ENCODE results near the gene ABCE1. TPM values are rescaled to one million over a fixed set of nuclear protein-coding genes. Genes with fewer than 3 reads are reported as not detected.

The ABCE1 gene
- 10 to 100 TPM; 50.5 to 72.6 TPM for total RNA-seq
- 10 to 100 TPM; 19.0 to 39.0 TPM for polyA plus RNA-seq
- long read RNA-seq, donor 1, transcript ABCE1-201 (18 exons, 3,921 nt) = major isoform, 8 of 22 reads
- long read RNA-seq, donor 1, partial matches to known transcripts = 12 of 22 reads
- long read RNA-seq, donor 1, other reads (novel, unspliced or antisense) = 0 of 22 reads
- long read RNA-seq, donor 2 = 0 reads
- long read RNA-seq, donor 3, transcript ABCE1-201 (18 exons, 3,921 nt) = major isoform, 5 of 6 reads
- long read RNA-seq, donor 3, partial matches to known transcripts = 0 of 6 reads
- long read RNA-seq, donor 3, other reads (novel, unspliced or antisense) = 0 of 6 reads
- long read RNA-seq, donor 4, partial matches to known transcripts = 0 of 2 reads
- long read RNA-seq, donor 4, other reads (novel, unspliced or antisense) = 0 of 2 reads
- long read RNA-seq, donor 5, transcript ABCE1-201 (18 exons, 3,921 nt) = major isoform, 13 of 20 reads
- long read RNA-seq, donor 5, partial matches to known transcripts = 7 of 20 reads
- long read RNA-seq, donor 5, other reads (novel, unspliced or antisense) = 0 of 20 reads

- peak within 1 kb of the TSS; percentile 93 to 96 for H3K9ac ChIP-seq (ENCODE audit: insufficient read depth in 1 of 2, low read length in 2 of 2)
- DNase-seq (peak; percentile 97 to 100 (median 99)), ATAC-seq (ENCODE audit: insufficient read depth, low FRiP score) (peak; percentile 96)
- H3K4me1 ChIP-seq (ENCODE audit: control insufficient read depth in 5 of 5, insufficient read depth in 5 of 5, low read length in 5 of 5) = peaks cover 2 to 23% (median 13%) of the 10 kb centered on the region in 5 donors
- TF ChIP-seq CTCF (IDR thresholded peaks at IDR 0.05; ENCODE audit: control extremely low read depth, extremely low read depth) = no peak
- peak within 1 kb of the TSS; percentile 78 to 98 for H3K27ac ChIP-seq (ENCODE audit: low read depth in 1 of 2, low read length in 1 of 2)
- no peaks in the 10 kb centered on the region for H3K27me3 ChIP-seq (ENCODE audit: control insufficient read depth in 3 of 3, insufficient read depth in 3 of 3, low read length in 2 of 3)
- WGBS, 2 donors = 0 to 1% methylated on average over 67 of the region's 67 CpGs
- peak within 1 kb of the TSS; percentile 87 for H3K4me3 ChIP-seq
- peaks cover 1 to 27% (median 18%) of the 10 kb centered on the region in 4 donors for H3K36me3 ChIP-seq (ENCODE audit: control insufficient read depth in 4 of 4, insufficient read depth in 4 of 4, low read length in 4 of 4)
- H3K9me3 ChIP-seq (ENCODE audit: control insufficient read depth in 4 of 4, insufficient read depth in 3 of 4, low read length in 3 of 4) = peaks cover 0 to 10% (median 3%) of the 10 kb centered on the region in 4 donors
These were observed at the start of gene ABCE1, which contains the start of gene ANAPC10 for GRCh38 chr4:145097821-145098674. Gene ABCE1, plus strand, starts transcription at chr4:145098311. Its CDS starts 6,102 bp downstream, at chr4:145104413. Gene ANAPC10, minus strand, starts transcription at chr4:145098196. Its CDS starts 2,097 bp downstream, at chr4:145096099.

GRCh38 chr4:145048817-145049216, 49.3 kb upstream of the ABCE1 start:
- no peak overlapping the region for H3K9ac ChIP-seq (ENCODE audit: insufficient read depth in 1 of 2, low read length in 2 of 2)
- no peak for DNase-seq
- H3K27ac ChIP-seq (ENCODE audit: low read depth in 1 of 2, low read length in 1 of 2) = no peak overlapping the region
- no peaks in the 10 kb centered on the region for H3K9me3 ChIP-seq (ENCODE audit: control insufficient read depth in 4 of 4, insufficient read depth in 3 of 4, low read length in 3 of 4)
- TF ChIP-seq CTCF (IDR thresholded peaks at IDR 0.05; ENCODE audit: control extremely low read depth, extremely low read depth) = no peak
- no peak for ATAC-seq (ENCODE audit: insufficient read depth, low FRiP score)
- no peaks in the 10 kb centered on the region for H3K27me3 ChIP-seq (ENCODE audit: control insufficient read depth in 3 of 3, insufficient read depth in 3 of 3, low read length in 2 of 3)
- no peak overlapping the region for H3K4me3 ChIP-seq
- peaks cover 0 to 2% (median 0%) of the 10 kb centered on the region in 5 donors for H3K4me1 ChIP-seq (ENCODE audit: control insufficient read depth in 5 of 5, insufficient read depth in 5 of 5, low read length in 5 of 5)
- peaks cover 0 to 4% (median 2%) of the 10 kb centered on the region in 4 donors for H3K36me3 ChIP-seq (ENCODE audit: control insufficient read depth in 4 of 4, insufficient read depth in 4 of 4, low read length in 4 of 4)

- H3K9me3 ChIP-seq (ENCODE audit: control insufficient read depth in 4 of 4, insufficient read depth in 3 of 4, low read length in 3 of 4) = no peaks in the 10 kb centered on the region
- WGBS, 2 donors = 92 to 97% methylated on average over 1 of the region's 1 CpG
- H3K9ac ChIP-seq (ENCODE audit: insufficient read depth in 1 of 2, low read length in 2 of 2) = no peak overlapping the region
- peaks cover 0 to 2% (median 0%) of the 10 kb centered on the region in 5 donors for H3K4me1 ChIP-seq (ENCODE audit: control insufficient read depth in 5 of 5, insufficient read depth in 5 of 5, low read length in 5 of 5)
- no peak overlapping the region for H3K4me3 ChIP-seq
- DNase-seq = no peak
- no peak for TF ChIP-seq CTCF (IDR thresholded peaks at IDR 0.05; ENCODE audit: control extremely low read depth, extremely low read depth)
- no peaks in the 10 kb centered on the region for H3K27me3 ChIP-seq (ENCODE audit: control insufficient read depth in 3 of 3, insufficient read depth in 3 of 3, low read length in 2 of 3)
- no peak for ATAC-seq (ENCODE audit: insufficient read depth, low FRiP score)
- no peak overlapping the region for H3K27ac ChIP-seq (ENCODE audit: low read depth in 1 of 2, low read length in 1 of 2)
- H3K36me3 ChIP-seq (ENCODE audit: control insufficient read depth in 4 of 4, insufficient read depth in 4 of 4, low read length in 4 of 4) = peaks cover 0 to 4% (median 2%) of the 10 kb centered on the region in 4 donors
These were observed 48.9 kb upstream of the ABCE1 start for GRCh38 chr4:145049241-145049640.
